Activated CD8-positive, alpha-beta T cell treated with anti-CD3 and anti-CD28 coated beads, Interleukin-2, amount 10 ng/mL, durations not matched to agents 7 days and 5 days (primary cell): ENCODE measurements around the gene POLR1C. TPM values are rescaled to one million over a fixed set of nuclear protein-coding genes. Genes with fewer than 3 reads are reported as not detected.

Experiments used
- ATAC-seq: fragments of 150-1000 bp; cut with Tn5 transposase; one replicate; pipeline ENCODE4 v1.10.0; 2021; ENCODE audit warnings: moderate library complexity
- CTCF ChIA-PET: fragments of 350-600 bp; sonication (Branson Sonifier 250); formaldehyde crosslinking; loops from one replicate; lab custom pipeline; 2021; ENCODE audit warnings: antibody characterized with exemption; lab: Charles Lee
- POLR2A ChIA-PET: fragments of 350-600 bp; sonication (Branson Sonifier 250); formaldehyde crosslinking; loops from one replicate; lab custom pipeline; 2021; ENCODE audit warnings: antibody characterized with exemption; lab: Charles Lee
- DNase-seq: peaks from one replicate; pipeline ENCODE4 v3.0.0-alpha.2; 2020
- H3K27ac Mint-ChIP-seq: one replicate; pipeline ENCODE4 v1.8.0; 2021; ENCODE audit warnings: mild to moderate bottlenecking, mixed read lengths
- H3K27me3 Mint-ChIP-seq: one replicate; pipeline ENCODE4 v1.8.0; 2021; ENCODE audit warnings: low read depth, mixed read lengths
- H3K36me3 Mint-ChIP-seq: one replicate; pipeline ENCODE4 v1.8.0; 2021; ENCODE audit warnings: low read depth, mixed read lengths
- H3K4me1 Mint-ChIP-seq: one replicate; pipeline ENCODE4 v1.8.0; 2021; ENCODE audit warnings: low read depth, mixed read lengths
- H3K4me3 Mint-ChIP-seq: one replicate; pipeline ENCODE4 v1.8.0; 2021; ENCODE audit warnings: mild to moderate bottlenecking, mixed read lengths
- H3K9me3 Mint-ChIP-seq: one replicate; pipeline ENCODE4 v1.8.0; 2022; ENCODE audit warnings: mixed read lengths; ENCODE audit not compliant: insufficient read depth
- total RNA-seq, 2 experiments: library from RNA; stranded (reverse); gene quantifications; one replicate each; pipeline ENCODE4 v1.2.3, GENCODE V29; 2021

POLR1C gene
- total RNA-seq, 2 experiments from 2014 or later = 34.7 to 35.4 TPM

DNA sequence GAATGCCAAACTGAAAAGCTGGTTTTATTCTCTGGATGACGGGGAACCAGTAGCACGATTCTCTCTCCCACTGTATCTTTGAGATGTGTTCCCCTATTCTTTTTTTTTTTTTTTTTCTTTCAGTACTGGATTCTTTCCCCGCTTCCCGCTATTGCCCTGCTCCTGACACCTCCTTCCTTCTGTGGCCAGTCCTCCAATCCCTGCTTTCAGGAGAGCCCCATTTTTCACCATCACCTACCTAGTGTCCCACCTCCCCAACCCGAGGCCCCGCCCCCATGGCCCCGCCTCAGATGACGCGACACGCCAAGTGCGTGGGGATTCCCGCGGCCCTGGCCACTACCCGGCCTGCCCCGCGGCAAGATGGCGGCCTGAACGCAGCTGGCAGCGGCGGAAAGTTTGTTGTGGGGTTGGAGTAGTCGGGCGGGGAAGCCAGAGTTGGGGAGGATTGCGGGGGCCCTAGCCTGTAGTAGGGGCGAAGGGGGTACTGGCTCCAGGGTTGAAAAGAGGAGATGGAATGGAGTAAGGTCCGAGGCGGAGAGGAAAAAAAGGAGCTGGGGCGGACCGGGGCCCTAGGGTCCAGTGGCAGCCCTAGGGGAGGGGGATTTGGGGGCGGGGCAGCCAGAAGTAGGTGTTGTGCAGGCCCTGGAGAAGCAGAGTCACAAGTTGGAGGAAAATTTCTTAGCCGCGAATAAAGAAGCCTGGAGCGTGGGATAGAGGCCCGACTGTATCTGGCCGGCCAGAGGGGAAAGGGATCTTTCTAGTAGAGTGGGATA lies 39.5 kb upstream of the POLR1C start, which contains the start of gene TJAP1:
Gene TJAP1 (plus strand): TSS at position 336 of the 773 bp plus-strand sequence. CDS start 21,432 bp downstream, outside the sequence.
- ATAC-seq (peak; percentile 100), DNase-seq (peak; percentile 96)
- Mint-ChIP-seq H3K9me3 (no peaks in the 10 kb centered on the region), H3K36me3 (no peaks in the 10 kb centered on the region), H3K4me1 (peaks cover 33% of the 10 kb centered on the region), H3K27ac (peak within 1 kb of the TSS; percentile 92), H3K4me3 (peak within 1 kb of the TSS; percentile 97), H3K27me3 (no peaks in the 10 kb centered on the region)
- ChIA-PET CTCF (interaction anchor here (0.6 to 1.8 kb wide), 5 partner anchors 10 to 248 kb away, joined by 3 to 5 read pairs (median 3); partner anchors contain the start of genes ABCC10 and DNPH1), POLR2A (interaction anchor here (0.6 to 1.5 kb wide), 17 partner anchors 8 to 418 kb away, joined by 3 to 7 read pairs (median 4); partner anchors contain the start of genes GTPBP2, KLC4, LRRC73 and MRPL2)

DNA sequence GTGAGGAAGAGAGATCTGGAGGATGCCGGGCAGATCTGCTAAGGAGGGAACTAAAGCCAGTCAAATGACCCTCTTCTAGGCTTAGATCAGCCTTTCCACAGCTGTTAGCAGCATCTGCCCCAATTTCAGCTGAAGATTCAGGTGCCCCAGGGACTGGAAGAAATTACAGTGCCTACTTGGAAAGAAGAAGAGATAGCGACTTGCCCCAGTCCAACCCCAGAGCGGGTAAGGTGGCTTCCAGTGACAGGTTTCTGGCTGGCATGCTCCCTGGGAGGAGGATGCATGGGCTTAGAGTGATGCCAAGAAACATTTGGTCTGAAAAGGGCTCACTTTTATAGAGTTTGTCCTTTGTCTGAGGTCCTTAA lies 38.9 kb upstream of the POLR1C start:
- no peak for DNase-seq

DNA sequence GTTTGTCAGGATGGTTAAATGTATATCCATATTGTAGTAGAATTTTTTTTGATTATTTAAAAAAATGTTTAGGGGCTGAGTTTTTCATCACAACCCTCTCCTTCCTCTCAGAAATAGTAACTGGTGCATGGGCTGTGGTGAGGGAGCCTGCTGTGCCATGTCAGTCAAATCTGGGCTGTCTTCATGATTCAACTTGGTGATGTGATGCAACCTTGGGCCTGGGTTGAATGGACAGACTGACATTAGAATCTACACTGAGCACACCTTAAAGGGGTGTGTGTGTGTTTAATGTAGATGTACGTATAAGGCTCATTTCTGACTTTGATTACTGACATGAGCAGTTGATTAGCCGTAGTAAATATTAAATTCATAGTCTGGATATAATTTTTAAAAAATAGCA lies 35.8 kb upstream of the POLR1C start:
- Mint-ChIP-seq H3K27ac (no peak overlapping the region), H3K4me1 (peaks cover 35% of the 10 kb centered on the region), H3K27me3 (no peaks in the 10 kb centered on the region), H3K36me3 (no peaks in the 10 kb centered on the region), H3K9me3 (no peaks in the 10 kb centered on the region), H3K4me3 (no peak overlapping the region)
- ChIA-PET POLR2A (no interaction called here), CTCF (interaction anchor here (1.3 kb wide), 1 partner anchor 26 kb away, joined by 6 read pairs; no protein-coding TSS in a partner anchor)
- DNase-seq (no peak), ATAC-seq (no peak)

More for the DNA sequence above, 38.9 kb upstream of the POLR1C start:
- Mint-ChIP-seq H3K27ac (peak overlapping the region; percentile 92), H3K27me3 (no peaks in the 10 kb centered on the region), H3K9me3 (no peaks in the 10 kb centered on the region), H3K4me3 (peak overlapping the region; percentile 97), H3K36me3 (no peaks in the 10 kb centered on the region), H3K4me1 (peaks cover 33% of the 10 kb centered on the region)
- POLR2A ChIA-PET = interaction anchor here (0.6 to 1.5 kb wide), 15 partner anchors 8 to 419 kb away, joined by 3 to 7 read pairs (median 4); partner anchors contain the start of genes GTPBP2, KLC4, LRRC73 and MRPL2
- CTCF ChIA-PET = interaction anchor here (0.6 to 1.8 kb wide), 3 partner anchors 28 to 249 kb away, joined by 3 to 5 read pairs (median 3); partner anchors contain the start of genes ABCC10 and DNPH1
- peak; percentile 15 for ATAC-seq

DNA sequence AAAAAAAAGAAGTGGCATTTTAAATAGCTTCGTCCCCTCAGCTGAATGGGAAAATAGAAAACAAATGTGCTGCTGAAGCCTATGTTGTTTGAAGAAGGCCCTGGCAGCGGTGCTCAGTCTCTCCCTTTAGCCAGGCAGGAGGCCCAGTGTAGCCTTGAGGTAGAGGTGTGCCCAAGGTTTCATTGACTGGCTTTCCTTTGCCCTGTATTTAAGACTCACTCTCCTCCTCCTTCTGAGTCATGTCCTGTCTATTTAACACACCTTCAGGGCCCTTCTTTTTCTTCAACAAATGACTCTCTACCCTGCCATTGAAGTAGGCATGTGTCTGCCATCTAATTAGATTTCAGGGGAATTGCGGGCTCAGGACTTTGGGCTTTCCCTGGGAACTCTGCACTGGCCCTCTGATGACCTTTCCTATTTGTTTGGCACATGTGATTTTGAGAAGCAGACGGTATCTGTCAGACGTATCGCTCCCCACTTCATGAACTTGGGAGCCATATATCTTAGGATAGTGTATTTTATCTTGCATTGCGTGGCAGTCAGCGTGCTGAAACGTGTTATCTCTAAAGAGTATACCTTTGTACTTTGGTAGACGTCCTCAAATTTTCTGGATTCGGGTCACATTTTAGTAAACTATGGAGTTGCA lies 35.2 kb upstream of the POLR1C start:
- Mint-ChIP-seq H3K4me1 (peaks cover 33% of the 10 kb centered on the region), H3K9me3 (no peaks in the 10 kb centered on the region), H3K27ac (peak overlapping the region; percentile 5), H3K4me3 (no peak overlapping the region), H3K27me3 (no peaks in the 10 kb centered on the region), H3K36me3 (no peaks in the 10 kb centered on the region)
- ChIA-PET CTCF (no interaction called here), POLR2A (no interaction called here)
- ATAC-seq (no peak), DNase-seq (no peak)

DNA sequence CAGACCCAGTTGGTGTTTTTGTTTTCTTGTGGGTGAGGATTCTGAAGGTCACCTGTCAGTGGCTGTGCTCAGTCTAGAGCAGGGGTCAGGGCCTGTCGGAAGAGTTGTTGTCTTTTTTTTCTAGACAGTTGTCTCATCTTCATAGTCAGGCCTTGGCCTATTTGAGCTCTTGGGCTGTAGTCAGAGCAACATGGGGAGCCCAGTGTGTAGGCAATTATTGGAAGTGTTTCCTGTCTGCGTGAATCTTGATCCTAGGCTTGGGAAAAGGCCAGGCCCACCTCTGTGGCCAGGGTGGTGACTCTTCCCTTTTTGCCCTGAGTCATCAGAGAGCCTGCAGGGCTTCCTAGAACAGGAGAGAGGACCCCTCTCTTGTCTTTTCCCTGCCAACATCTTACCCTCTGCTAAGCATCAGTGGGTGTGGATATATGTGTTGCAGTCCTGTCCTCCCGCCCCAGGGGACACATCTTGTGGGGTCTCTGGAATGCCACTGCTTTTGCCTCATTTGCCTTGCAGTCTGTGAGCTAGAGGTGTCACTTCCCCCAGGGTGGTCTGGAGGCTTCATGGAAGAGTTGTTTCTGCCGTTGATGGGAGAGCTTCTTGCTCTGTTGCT lies 28.1 kb upstream of the POLR1C start:
- ChIA-PET CTCF (interaction anchor here (2.5 kb wide), 1 partner anchor 17 kb away, joined by 17 read pairs; no protein-coding TSS in a partner anchor), POLR2A (no interaction called here)
- Mint-ChIP-seq H3K4me3 (no peak overlapping the region), H3K9me3 (no peaks in the 10 kb centered on the region), H3K36me3 (no peaks in the 10 kb centered on the region), H3K27me3 (no peaks in the 10 kb centered on the region), H3K27ac (peak overlapping the region; percentile 25), H3K4me1 (peaks cover 2% of the 10 kb centered on the region)
- ATAC-seq (no peak), DNase-seq (no peak)

DNA sequence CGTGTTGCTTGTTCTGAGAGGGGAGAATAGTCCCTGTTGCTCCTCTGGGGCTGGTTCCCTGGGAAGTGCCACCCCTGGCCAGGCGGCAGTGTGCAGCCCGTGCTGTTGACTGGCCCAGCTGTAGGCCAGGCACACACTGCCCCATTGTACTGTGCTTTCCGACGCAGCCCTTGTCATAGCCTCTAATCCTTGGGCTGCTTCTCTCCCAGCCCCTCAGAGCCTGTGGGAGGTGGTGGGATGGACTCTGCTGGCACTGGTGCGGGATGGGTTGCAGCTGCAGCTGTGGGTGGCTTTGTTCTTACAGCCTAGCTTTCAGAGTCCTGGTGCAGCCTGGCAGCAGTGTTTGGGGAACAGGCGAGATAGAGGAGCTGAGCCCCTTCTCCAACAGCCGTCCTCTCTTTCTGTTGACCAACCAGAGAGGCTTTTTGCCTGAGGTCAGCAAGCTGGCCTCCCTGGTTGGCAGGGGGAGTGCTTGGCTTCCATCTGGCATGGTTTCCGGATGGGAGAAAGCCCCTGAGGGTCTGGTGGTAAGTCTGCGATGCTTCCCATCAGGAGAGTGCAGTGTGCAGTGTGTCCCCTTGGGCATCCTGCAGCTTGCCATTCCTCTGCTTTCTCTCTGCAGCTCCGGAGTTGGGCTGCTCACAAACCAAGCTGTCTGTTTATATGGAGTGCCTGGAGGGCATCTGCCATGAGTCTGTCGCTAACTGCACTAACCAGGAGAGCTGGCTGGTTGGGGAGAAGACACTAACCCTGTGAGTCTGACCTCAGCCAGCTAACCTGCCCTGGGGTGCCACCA lies 27.4 kb upstream of the POLR1C start:
- H3K4me1 Mint-ChIP-seq = peaks cover 8% of the 10 kb centered on the region

DNA sequence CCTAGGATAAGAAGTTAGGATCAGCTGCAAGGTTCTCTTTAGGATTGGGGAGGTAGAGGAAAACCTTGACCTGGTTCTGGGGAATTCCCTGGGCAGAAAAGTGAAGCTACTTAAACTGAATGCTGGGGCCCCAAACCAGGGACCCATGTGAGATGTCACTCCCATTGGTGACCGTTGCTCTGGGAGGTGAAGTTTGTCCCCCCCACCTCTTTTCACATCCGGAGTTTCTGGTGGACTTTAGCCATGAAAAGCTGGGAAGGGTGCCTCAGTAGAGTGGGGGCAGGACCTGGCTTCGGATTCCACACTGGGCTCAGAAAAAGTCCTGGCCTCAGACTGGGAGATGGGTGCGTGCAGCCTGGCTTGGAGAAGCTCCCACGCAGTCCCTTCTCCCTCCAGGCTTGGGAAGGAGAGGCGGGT lies 26.4 kb upstream of the POLR1C start:
- no peak overlapping the region for H3K27ac Mint-ChIP-seq
- H3K4me1 Mint-ChIP-seq = peaks cover 17% of the 10 kb centered on the region
- no peaks in the 10 kb centered on the region for H3K27me3 Mint-ChIP-seq
- POLR2A ChIA-PET = interaction anchor here (1.3 kb wide), 1 partner anchor 11 kb away, joined by 3 read pairs; no protein-coding TSS in a partner anchor
- ATAC-seq = no peak
- DNase-seq = no peak
- CTCF ChIA-PET = interaction anchor here (2.5 kb wide), 1 partner anchor 15 kb away, joined by 17 read pairs; no protein-coding TSS in a partner anchor
- no peak overlapping the region for H3K4me3 Mint-ChIP-seq
- H3K36me3 Mint-ChIP-seq = no peaks in the 10 kb centered on the region
- no peaks in the 10 kb centered on the region for H3K9me3 Mint-ChIP-seq

More for the DNA sequence above, 27.4 kb upstream of the POLR1C start:
- DNase-seq = no peak
- CTCF ChIA-PET = interaction anchor here (2.5 kb wide), 1 partner anchor 16 kb away, joined by 17 read pairs; no protein-coding TSS in a partner anchor
- POLR2A ChIA-PET = no interaction called here
- H3K27me3 Mint-ChIP-seq = no peaks in the 10 kb centered on the region
- ATAC-seq = no peak
- H3K4me3 Mint-ChIP-seq = no peak overlapping the region
- no peak overlapping the region for H3K27ac Mint-ChIP-seq
- H3K36me3 Mint-ChIP-seq = no peaks in the 10 kb centered on the region
- H3K9me3 Mint-ChIP-seq = no peaks in the 10 kb centered on the region

DNA sequence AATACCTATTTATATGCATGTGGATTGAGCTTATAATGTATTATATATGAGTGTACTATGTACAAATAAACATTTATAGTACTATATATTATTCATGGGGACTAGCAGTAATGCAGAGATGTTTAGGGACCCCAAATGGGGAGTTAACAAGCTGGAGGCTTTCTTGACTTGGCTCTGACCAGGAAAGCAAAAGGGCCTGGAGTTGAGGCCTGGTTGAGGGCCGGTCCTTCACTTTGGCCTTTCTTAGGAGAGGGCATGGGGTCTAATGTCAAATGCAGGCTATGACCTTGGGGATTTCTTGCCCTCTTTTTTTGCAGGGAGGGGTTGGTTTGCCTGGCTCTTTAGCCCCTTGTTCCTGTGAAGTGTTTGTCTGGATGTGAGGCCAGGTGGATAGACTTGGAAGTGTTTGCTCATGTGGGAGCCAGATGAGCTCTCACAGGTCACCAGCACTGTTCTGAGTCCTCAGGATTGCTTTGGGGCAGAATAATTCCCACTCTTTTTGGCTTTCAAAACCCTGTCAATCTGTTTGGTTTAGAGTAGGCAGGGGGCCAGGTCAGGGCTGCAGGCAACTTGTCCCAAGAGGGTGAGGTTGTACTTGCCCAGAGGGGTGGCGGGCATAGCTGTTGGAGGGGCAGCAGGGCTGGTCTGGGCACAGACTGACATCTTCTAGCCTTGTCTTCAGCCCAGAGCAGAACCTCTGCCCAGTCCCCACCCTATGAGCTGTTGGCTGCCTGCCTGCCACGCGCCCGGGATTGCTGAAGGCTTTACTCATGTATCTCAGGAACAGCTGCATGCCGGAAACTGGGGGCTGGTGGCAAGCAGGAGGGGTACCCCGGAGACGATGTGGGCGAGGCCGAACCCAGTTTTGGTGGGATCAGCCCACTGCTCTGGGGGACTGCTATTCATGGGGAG lies 24.9 kb upstream of the POLR1C start:
- ChIA-PET POLR2A (interaction anchor here (1.2 kb wide), 1 partner anchor 14 kb away, joined by 4 read pairs; the partner anchor contains the start of gene TJAP1), CTCF (interaction anchor here (7.5 kb wide), 1 partner anchor 14 kb away, joined by 65 read pairs; no protein-coding TSS in a partner anchor)
- no peak overlapping the region for H3K27ac Mint-ChIP-seq
- no peaks in the 10 kb centered on the region for H3K9me3 Mint-ChIP-seq
- H3K27me3 Mint-ChIP-seq = no peaks in the 10 kb centered on the region
- no peak overlapping the region for H3K4me3 Mint-ChIP-seq
- H3K4me1 Mint-ChIP-seq = peaks cover 20% of the 10 kb centered on the region
- no peak for DNase-seq
- no peak for ATAC-seq
- H3K36me3 Mint-ChIP-seq = no peaks in the 10 kb centered on the region

DNA sequence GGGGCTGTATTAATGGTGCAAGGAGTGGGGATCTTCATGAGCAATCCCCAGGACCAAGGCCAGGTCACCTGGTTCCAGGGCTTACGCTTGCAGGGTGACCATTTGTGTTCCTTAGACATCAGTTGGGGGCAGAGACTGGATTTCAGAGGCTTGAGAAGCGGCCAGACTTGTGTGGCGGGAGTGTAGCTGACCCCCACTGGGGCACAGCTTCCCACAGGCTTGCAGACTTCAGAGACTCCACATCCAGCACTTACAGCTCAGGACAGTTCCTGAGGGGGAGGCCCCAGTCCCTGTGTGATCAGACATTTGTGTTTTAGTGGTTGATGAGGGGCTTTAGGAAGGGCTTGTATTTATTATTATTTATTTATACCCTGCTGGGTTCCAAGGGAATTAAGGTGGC lies 24.2 kb upstream of the POLR1C start:
- Mint-ChIP-seq H3K27ac (no peak overlapping the region), H3K4me1 (peaks cover 20% of the 10 kb centered on the region), H3K9me3 (no peaks in the 10 kb centered on the region), H3K4me3 (no peak overlapping the region), H3K27me3 (no peaks in the 10 kb centered on the region), H3K36me3 (no peaks in the 10 kb centered on the region)
- ATAC-seq = no peak
- CTCF ChIA-PET = interaction anchor here (7.5 kb wide), 1 partner anchor 14 kb away, joined by 65 read pairs; no protein-coding TSS in a partner anchor
- DNase-seq = no peak
- POLR2A ChIA-PET = interaction anchor here (1.8 kb wide), 1 partner anchor 15 kb away, joined by 7 read pairs; the partner anchor contains the start of gene TJAP1

DNA sequence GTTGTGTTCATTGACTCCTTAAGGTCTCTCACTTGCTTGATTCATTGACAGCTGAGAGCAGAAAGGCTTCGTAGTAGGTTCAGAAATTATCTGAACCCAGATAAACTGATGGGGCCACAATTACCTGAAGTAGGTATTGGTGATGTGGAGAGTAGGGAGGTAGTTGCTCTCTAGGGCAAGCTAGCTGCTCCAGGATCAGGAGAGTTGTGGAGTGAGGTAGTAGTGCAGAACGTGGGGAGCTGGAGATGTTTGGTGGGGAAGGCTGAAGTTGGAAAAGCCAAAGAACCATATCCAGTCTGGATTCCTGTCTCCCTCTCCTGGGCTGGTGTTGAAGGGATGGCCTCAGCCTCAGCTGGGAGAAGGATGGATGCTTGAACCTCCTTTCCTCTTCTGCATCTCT lies 23.7 kb upstream of the POLR1C start:
- DNase-seq = no peak
- Mint-ChIP-seq H3K27me3 (no peaks in the 10 kb centered on the region), H3K27ac (peak overlapping the region; percentile 8), H3K9me3 (no peaks in the 10 kb centered on the region), H3K4me1 (peaks cover 20% of the 10 kb centered on the region), H3K4me3 (no peak overlapping the region), H3K36me3 (no peaks in the 10 kb centered on the region)
- no peak for ATAC-seq
- POLR2A ChIA-PET = interaction anchor here (0.5 to 1.8 kb wide), 3 partner anchors 16 to 200 kb away, joined by 3 to 7 read pairs (median 4); partner anchors contain the start of gene TJAP1
- CTCF ChIA-PET = interaction anchor here (7.5 kb wide), 1 partner anchor 13 kb away, joined by 65 read pairs; no protein-coding TSS in a partner anchor
